HG02678 (cell line): ENCODE data around the gene ARHGEF4.

Experiments used
- ATAC-seq: cut with Tn5 transposase; IDR thresholded peaks from one replicate; pipeline ENCODE4 v1.9.1; 2021; ENCODE audit warnings: mild to moderate bottlenecking, moderate library complexity; ENCODE audit not compliant: unreplicated experiment

Gene ARHGEF4

DNA sequence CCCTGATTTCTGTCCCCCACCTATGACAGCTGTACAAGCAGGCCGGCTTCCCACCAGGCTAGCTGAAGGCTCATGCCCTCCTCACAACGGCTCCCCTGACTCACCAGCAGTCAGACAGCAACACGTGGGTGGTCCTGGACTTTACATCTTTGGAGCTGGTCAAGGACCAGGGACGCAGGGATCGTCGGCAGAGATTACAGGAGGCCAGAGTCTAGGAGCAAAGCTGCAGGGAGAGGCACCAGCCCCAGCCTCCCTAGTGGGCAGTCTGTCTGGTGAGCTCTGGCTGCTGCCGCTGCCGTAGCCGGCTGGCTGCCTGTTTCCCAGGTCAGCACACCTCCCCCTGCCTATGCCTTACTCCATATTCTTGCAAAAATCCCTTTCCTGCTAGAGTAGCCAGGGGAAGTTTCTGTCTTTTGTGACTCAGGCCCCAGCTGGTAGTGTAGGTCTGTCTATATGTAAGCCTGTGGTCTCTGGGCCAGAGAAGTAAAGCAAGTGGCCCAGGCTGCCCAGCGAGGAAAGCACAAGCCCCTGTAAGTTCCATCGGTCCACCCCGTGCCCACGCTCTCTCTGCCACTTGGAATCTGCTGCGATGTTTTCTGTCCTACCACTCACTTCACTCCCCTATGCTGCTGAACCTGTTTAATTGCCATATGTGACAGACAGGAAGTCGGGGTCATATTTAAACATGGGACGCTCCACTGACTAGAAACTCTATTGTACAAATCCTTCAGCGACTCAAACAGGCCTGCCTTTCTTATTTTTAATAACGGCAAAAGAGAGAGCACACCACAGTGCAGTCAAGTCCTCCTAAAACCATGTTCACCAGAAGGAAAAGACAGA, 2.4 kb upstream of the ARHGEF4 start:
- no peak for ATAC-seq

DNA sequence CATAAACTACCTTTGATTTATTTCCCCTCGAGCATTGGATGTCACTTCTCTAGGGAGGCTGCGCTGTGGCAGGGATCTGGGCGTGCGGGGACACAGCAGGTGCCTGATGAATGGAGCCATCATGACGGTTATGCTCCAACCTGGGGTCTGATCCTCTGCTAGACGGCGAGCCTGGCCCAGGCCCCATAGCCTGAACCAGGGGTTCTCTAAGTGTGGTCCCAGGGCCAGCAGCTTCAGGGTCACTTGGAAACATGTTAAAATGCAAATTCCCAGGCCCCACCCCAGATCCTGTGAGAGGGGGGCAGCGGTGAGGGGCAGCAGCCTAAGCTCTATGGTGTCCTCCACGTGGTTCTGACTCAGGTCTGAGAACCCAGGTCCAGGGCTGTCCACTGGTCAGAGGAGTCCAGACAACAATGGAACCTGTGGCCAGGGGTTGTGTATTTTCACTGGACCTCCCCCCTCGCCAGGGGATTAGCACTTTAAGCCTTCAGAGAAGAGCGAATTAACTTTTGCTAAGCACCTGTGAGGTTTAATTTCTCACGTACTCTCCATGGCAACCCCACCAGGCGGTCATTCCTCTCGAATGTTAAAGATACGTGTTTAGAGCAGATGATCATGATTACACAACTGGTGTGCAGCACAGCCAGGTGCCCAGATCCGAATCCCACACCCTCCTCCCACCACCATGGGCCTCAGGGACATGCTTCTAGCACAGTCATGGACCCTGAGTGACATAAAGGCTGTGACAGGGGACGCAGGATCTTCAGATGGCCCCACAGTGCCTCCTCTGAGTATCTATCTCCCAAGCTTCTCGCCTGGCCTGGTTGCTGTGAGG, 1.6 kb upstream of the ARHGEF4 start:
- no peak for ATAC-seq

DNA sequence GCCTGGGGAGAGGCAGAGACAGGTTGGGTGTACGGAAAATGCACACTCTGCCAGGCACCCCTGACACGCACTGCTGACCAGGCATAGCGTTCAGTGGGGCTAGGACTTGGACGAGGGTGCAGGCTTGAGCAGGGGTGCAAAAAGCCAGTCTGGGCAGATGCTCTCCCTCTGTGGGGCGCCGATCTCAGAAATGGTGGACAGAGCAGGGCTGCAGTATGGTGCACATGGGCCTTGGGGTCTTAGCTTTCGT, 1.0 kb upstream of the ARHGEF4 start:
- no peak for ATAC-seq

DNA sequence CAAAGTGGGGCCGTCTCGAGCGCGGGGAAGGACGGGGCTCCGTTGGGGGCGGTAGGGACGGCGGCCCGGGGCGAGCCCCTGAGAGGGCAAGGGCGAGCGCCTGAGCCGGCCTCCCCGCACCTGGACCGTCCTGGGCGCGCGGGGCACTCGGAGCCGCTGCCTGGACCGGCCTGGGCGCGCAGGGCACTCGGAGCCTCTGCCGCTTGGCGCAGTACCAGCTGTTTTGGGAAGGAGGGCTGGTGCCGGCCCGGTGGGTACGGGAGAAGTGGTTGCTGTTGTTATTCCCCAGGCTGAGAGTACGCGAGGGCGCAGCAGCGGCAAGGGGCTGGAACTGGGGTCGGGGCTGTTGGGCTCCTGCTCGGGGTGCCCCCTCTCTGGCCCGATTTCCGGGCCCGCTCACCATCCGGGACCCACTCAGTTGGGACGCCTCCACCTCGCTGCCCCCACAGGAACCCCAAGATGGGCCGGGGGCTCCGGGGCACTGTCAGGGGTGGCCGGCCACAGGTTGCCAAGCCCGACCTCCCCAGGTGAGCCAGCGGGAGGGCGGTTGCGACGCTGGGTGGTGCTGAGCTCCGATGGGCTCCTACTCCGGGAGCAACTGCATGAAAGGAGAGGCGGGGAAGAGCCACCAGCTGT, 579 bp downstream of the ARHGEF4 start:
- no peak for ATAC-seq

DNA sequence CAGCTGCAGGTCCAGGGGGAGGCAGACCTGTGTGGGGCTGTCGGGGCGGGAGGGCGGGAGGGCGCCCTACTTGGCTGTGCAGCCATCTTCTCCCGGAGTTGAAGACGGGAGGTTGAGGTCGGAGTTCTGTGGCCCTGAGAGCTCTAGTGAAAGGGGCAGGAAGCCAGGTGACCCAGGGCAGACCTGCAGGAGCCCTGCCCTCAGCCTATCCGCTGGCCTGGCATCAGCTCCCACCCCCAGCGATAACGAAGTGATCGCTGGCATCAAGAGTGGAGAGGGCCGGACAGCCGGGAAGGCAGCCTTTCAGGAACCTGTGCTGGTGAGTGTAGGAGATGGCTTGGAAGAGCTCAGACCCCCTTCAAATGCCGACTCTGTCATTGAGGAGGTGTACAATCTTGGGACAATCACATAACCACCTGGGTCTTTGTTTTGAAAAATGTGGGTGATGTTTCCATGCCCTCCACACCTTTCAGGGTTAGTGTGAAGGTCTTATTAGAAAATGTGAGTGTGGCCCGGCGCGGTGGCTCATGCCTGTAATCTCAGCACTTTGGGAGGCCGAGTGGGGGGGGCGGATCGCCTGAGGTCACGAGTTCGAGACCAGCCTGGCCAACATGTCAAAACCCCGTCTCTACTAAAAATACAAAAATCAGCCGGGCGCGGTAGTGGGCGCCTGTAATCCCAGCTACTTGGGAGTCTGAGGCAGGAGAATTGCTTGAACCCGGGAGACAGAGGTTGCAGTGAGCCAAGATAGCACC, 1.3 kb downstream of the ARHGEF4 start:
- ATAC-seq = no peak

DNA sequence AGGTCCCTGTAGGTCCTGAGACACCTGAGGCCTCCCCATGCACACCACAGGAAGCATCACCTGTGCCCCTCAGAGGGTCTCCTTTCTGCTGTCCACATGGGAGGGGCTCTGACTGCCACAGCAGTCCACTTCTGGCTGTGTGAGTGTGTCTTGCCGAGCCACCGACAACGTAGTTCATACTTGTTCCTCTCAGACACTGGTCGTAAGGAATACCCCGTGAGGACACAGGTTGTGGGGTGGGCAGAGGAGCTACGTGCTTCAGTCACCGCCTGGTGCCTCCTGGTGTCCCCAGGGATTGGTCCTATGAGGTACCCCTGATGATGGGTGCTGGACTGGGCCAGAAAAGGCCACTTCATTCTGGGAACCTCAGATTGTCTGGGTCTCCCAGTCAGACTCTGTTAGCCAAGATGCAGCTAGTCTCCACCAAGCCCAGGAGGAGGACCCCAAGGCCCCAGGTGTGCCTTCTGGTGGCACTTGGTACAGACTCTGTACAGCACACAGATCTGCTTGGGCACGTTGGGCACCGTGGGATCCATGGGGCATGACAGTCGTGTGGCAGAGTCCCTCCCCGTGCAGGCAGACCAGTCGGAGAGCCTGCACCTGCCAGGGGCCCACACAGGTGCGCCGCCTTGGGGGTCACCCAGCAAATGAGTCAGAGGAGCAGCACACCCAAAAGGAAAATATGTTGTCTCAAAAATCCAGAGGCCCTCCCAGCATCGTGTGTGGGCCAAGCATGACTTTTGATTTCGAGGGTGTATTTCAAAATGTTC, 2.5 kb downstream of the ARHGEF4 start:
- no peak for ATAC-seq

DNA sequence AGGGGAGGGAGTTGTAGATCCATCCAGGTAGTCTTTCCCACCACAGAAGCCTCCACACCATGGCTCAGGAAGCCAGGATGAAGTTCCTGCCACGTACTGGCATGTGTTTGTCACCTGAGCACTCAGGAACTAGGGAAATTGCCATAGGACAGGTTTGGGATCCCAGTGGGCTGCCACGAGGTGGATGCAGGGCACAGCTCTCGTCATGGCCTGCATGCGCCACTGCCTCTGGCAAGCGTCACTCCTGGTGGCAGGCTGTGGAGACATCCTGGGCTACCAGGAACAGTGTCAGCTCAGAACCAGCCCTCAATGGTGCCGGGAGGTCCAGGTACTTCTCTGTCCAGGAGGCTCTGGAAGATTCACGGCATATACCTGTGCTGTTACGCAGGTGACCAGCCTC, 3.8 kb downstream of the ARHGEF4 start:
- ATAC-seq = no peak

DNA sequence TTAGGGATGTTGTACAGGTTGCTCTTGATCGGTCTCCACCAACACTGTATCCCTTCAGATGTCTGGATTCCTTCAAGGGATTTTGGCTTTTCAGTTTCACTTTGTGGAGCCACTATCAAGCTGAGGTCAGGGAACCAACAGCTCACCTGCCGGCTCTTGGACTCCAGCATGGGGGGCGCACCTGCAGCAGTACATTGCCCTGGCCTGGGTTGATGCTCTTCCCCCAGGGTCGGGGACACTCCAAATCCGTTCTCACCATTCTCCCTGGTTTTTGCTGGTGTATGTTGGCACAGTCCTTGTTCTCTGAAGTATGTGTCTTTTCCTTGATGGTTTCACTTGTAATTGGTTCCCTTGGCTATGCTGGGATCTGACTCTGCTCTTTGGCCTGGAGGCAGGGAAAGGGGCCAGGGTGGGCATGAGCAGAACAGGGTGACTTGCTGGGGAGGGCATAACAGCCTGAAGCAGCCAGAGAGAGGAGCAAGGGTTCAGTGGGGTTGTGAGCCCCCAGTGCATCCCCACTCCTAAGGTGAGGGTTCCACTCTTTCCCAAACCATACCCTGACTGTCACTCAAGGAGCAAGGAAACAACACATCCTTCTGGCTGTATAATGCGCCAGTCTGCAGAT, 5.1 kb downstream of the ARHGEF4 start:
- ATAC-seq = no peak

DNA sequence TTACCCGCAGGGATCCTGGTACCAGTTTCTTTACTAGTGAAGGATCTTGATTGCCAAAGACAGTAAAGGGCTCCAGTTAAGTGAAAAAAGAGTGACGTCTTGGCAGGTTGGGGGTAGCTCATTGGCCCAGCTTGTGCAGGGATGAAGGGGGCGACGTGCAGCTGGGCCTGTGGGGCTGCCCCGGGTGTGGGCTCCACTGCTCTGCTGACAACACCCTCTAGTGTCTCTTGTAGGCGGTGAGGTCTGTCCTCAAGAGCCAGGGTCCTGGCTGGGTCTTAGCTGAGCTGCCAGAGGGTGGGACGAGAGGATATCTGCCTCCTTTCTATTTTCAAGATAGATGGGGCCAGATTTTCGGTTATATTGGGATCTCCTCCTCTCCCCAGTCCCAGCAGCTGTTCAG, 6.1 kb downstream of the ARHGEF4 start:
- no peak for ATAC-seq

DNA sequence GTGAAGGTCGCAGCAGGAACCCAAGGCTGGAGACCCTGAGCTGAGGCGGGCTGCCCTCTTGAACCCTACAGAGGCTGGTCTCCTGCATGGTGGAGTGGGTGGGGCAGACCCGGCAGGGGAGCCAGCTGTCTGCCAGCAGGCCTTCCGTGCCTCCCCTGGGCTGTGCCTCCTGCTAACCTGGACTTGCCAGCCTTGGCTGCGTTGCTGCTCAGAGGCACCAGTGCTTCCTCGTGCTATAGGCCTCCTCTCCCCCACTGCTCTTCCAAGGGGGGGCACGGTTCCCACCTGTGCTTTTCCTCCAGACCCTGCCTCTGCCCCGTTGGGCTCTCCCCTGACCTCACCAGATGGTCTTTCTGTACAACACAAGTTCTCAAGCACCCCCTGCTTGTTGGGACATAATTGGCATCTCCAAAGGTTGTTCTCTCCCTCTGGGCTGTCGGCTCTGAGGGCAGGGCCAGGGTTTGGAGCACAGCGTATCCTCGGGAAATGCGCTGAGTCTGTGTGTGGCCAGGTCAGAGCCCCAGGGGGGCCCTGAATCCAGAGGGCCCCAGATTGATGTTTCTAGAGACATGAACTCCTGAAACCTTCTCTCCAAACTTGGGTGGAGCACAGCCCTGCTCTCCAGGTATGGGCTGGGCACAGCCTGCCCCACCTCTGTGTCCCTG, 6.7 kb downstream of the ARHGEF4 start:
- no peak for ATAC-seq

DNA sequence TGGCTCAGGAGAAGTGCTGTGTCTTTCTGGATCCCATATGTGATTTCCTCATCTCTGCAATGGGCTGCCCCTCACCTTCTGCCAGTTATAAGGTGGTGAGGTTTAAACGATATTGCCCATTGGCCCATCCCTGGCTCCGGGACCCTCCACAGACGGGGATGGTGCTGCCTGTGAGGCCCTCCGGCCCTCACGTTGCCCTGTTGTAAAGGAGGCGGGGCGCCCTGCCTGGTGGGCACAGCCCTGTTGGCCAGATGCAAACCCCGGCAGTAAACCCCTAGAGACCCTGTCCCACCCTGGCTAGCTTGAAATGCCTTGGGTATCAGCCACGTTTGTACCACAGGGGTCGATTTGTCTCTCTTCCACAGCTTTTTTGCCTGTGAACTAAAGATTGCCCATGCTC, 7.4 kb downstream of the ARHGEF4 start:
- ATAC-seq = no peak

DNA sequence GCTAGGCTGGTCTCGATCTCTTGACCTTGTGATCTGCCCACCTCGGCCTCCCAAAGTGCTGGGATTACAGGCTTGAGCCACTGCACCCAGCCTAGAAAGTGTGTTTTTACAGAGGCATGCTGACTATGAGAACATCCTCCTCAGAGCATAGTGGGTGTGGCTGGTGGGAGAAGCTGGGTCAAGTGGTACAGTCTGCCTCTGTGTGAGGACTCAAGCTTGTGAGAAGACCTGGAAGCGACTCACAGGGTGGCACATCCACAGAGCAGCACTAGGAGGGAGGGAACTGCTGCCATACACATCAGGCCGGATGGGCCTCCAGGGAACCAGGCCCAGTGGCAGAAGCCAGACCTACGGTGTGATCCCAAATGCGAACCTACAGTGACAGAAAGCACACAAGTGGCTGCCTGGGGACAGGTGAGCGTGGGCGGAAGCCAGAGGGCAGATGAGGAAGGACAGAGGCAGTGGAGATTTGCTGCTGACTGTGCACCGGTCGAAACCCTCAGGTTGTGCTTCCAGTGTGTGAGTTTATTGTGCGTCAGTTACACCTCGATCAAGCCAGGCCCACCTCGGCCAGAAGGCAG, 8.9 kb downstream of the ARHGEF4 start:
- ATAC-seq = no peak

DNA sequence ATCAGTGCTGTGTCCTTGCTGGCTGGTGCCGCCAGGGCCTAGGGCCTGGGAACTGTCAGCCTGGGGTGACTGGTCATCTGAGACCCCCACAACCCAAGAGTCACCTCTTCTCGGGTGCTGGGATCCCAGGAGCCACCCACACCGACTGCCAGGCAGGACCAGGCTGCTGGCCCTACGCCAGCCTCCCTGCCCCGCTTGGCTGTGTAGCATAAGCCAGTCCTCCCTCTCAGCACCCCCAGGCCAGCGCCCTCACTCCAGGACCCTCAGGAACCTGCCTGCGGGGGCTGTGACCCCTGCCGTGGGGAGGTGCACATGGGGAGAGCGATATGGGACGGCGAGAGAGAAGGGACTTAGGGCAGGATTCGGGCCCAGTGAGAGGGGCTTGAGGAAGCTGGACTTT, 9.5 kb downstream of the ARHGEF4 start:
- ATAC-seq = no peak

DNA sequence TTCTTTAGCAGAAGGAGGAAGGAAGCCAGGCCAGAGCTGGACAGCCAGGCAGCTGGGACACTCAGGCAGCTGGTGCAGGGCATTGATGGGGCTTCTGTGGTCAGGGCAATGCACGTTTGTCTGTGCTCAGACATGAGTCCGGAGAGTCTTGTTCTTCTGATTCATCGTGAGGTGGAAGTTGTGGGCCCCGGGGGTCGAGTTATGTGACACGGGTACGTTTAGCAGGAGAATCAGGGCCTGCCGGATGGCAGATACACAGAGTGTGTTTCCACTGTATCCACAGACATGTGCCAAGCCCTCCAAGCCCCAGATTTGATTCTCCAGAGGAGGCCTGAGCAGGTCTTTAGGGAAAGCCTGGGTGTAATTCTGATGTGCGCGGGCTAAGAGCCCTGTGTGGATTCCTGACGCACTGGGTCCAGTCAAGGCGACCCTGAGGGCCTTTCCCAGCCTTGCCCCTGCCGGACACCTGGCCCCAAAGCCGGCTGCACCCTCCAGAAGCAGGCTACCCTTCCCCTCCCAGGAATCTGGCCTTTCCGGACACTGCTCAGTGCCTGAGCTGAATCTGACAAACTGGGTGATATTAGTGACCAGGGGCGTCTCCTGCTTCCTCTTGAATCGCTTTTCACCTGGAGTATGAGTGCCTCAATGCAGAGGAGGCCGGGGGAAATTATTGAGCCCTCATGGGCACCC, 10.1 kb downstream of the ARHGEF4 start:
- ATAC-seq = no peak

DNA sequence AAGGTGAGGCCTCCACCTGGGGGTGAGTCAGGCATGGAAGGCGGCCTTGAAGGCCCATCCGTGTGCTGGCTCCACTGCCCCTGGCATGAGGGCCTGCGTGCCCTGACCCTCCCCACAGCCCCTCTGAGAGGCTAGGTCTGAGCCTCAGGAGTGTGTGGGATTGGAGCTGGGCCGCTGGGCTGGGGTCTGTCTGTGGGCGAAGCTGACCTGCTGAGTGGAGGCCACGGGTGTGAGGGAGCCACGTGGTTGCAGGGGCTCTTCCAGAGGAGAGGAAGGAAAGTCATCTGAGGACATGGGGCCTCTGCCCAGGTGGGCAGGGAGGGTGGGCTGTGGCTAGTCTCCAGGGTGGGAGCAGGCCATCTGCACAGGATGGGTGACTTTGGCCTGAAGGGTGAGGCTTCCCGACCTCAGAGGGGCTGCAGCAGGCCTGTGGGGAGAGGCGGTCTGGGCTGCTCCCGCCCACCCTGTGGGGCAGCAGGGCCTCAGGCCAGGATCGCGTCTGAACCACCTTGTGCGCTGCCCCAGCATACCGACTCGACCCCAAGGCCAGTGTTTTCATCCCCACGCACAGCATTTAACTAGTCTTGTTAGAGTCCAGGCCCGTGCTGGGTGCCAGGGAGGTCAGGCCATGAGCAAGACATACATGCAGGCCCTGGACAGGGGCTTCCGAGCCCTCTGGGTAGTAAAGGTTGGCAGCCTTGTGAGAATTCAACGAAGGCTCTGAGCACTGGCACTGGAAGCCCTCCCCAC, 11.2 kb downstream of the ARHGEF4 start:
- ATAC-seq = no peak

DNA sequence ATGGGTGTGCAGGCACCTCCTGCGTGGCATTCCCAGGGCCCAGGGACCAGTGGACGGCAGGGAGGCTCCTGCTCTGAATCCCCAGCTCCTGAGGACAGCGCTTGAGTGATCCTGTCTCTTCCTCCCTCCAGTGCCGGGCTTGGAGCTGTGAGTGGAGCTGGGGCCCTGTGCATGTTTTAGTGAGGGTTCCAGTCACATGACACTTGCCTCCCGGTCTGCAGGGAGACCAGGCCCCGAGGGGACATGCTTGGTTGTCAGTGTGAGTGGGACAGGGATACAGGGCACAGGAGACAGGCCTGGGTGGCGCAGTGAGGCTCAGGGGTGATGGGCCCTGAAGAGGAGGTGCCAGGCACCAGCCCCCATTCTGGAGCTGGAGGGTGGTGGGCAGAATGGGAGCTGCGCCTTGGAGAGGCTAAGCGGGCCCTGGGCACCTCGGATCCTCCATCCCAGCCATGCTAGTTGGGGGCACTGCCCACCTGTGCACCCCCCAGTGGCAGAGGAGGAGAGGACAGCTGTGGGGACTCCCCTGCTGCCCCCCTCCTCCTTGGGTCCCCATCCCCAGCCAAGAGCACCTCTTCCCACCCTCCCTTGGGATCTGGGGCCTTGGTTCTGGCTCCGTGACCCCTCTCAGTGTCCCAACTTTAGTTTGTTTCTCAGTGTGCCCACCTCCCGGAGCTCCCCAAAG, 12.0 kb downstream of the ARHGEF4 start:
- ATAC-seq = no peak
